Left ventricle myocardium inferior (tissue), 1 donor: ENCODE results near the gene SPATA2. TPM values are rescaled to one million over a fixed set of nuclear protein-coding genes. Genes with fewer than 3 reads are reported as not detected.
A peak's percentile ranks its signal among the peaks of the same experiment; 100 is the strongest.

Source experiments
- DNase-seq: peaks from one replicate; pipeline ENCODE4 v3.0.0-alpha.2; 2020
- H3K27ac ChIP-seq: fragments of 200-600 bp; replicated peaks from 2 replicates; pipeline ENCODE4 v1.8.0; 2021
- H3K27me3 ChIP-seq: fragments of 200-600 bp; 2 replicates; pipeline ENCODE4 v1.8.0; 2021; ENCODE audit warnings: low read depth
- H3K36me3 ChIP-seq: fragments of 200-600 bp; 2 replicates; pipeline ENCODE4 v1.8.0; 2021
- H3K4me1 ChIP-seq: fragments of 200-600 bp; 2 replicates; pipeline ENCODE4 v1.8.0; 2021
- H3K4me3 ChIP-seq: fragments of 200-600 bp; 2 replicates; pipeline ENCODE4 v1.8.0; 2021; ENCODE audit warnings: mild to moderate bottlenecking, moderate library complexity
- H3K9me3 ChIP-seq: fragments of 200-600 bp; replicated peaks from 2 replicates; pipeline ENCODE4 v1.8.0; 2021
- CTCF ChIP-seq: fragments of 200-600 bp; IDR thresholded peaks from 2 replicates; pipeline ENCODE4 v1.8.0; 2021; ENCODE audit warnings: antibody characterized with exemption, mild to moderate bottlenecking, borderline replicate concordance
- intact Hi-C: fragments of 100-400 bp; cut with micrococcal nuclease; formaldehyde crosslinking; loops from one replicate; pipeline ENCODE4 v1.11.0; 2022
- total RNA-seq: library from RNA; stranded (reverse); fragmentation: NEBNext Ultra II Directional; extraction: Animal tissue kit (Norgen Biotek cat#: 25700); gene quantifications from one replicate; pipeline ENCODE4 v1.2.1, GENCODE V29; 2021
- donor health status: DM: no; HTN: yes; CAD: no; lungs with severe emphysema.

The SPATA2 gene
- total RNA-seq, 1 donor from 2014 or later, result 7.6 TPM

GRCh38 chr20:49915118-49915379 lies 280 bp downstream of the SPATA2 start:
- Histone ChIP-seq H3K9me3 (no peaks in the 10 kb centered on the region), H3K4me1 (peaks cover 72% of the 10 kb centered on the region), H3K4me3 (peak overlapping the region; percentile 96), H3K36me3 (no peaks in the 10 kb centered on the region), H3K27me3 (no peaks in the 10 kb centered on the region), H3K27ac (peak overlapping the region; percentile 99)
- intact Hi-C loops, result no loop called here
- TF ChIP-seq CTCF, result peak; percentile 11
- DNase-seq, result no peak

GRCh38 chr20:49914310-49915117 lies 815 bp downstream of the SPATA2 start:
- H3K4me3 ChIP-seq, result peak overlapping the region; percentile 96
- peak overlapping the region; percentile 99 for H3K27ac ChIP-seq
- H3K4me1 ChIP-seq, result peaks cover 77% of the 10 kb centered on the region
- intact Hi-C loops, result no loop called here
- DNase-seq, result no peak
- TF ChIP-seq CTCF, result no peak
- no peaks in the 10 kb centered on the region for H3K36me3 ChIP-seq
- no peaks in the 10 kb centered on the region for H3K27me3 ChIP-seq
- H3K9me3 ChIP-seq, result no peaks in the 10 kb centered on the region

GRCh38 chr20:49913399-49914047 lies 1.8 kb downstream of the SPATA2 start:
- no peak for TF ChIP-seq CTCF
- Histone ChIP-seq H3K9me3 (no peaks in the 10 kb centered on the region), H3K27me3 (no peaks in the 10 kb centered on the region), H3K4me1 (peaks cover 87% of the 10 kb centered on the region), H3K27ac (peak overlapping the region; percentile 45), H3K4me3 (peak overlapping the region; percentile 96), H3K36me3 (peaks cover 3% of the 10 kb centered on the region)
- intact Hi-C loops, result no loop called here
- DNase-seq, result no peak

GRCh38 chr20:49910340-49910706 lies 5.0 kb downstream of the SPATA2 start:
- TF ChIP-seq CTCF, result no peak
- intact Hi-C loops, result no loop called here
- peaks cover 27% of the 10 kb centered on the region for H3K36me3 ChIP-seq
- peak overlapping the region; percentile 94 for H3K27ac ChIP-seq
- no peak for DNase-seq
- H3K9me3 ChIP-seq, result no peaks in the 10 kb centered on the region
- H3K4me3 ChIP-seq, result peak overlapping the region; percentile 44
- H3K27me3 ChIP-seq, result no peaks in the 10 kb centered on the region
- H3K4me1 ChIP-seq, result peaks cover 91% of the 10 kb centered on the region

- Histone ChIP-seq H3K4me1 (peaks cover 85% of the 10 kb centered on the region), H3K27me3 (no peaks in the 10 kb centered on the region), H3K36me3 (peaks cover 33% of the 10 kb centered on the region), H3K9me3 (no peaks in the 10 kb centered on the region), H3K27ac (peak overlapping the region; percentile 94), H3K4me3 (peak overlapping the region; percentile 44)
- peak; percentile 63 for TF ChIP-seq CTCF
- intact Hi-C loops, result no loop called here
- DNase-seq, result no peak
Observed at GRCh38 chr20:49909499-49910339, 5.6 kb downstream of the SPATA2 start.
